HepG2 (cell line): Measurements from ENCODE around the gene COL4A2. TPM values are rescaled to one million over a fixed set of nuclear protein-coding genes. Genes with fewer than 3 reads are reported as not detected.

Experiments used
- ATAC-seq: fragments of 200-7000 bp; cut with Tn5 transposase; 3 replicates; pipeline ENCODE4 v1.9.1; 2020; ENCODE audit warnings: mild to moderate bottlenecking, moderate library complexity
- BruUV-seq: library from RNA; stranded (reverse); fragments of 400-500 nt; replicated peaks from 2 replicates; lab custom pipeline; 2021; lab: Mats Ljungman, UMichigan
- CTCF ChIA-PET: fragments of 300-600 bp; formaldehyde crosslinking; extraction: SDS; loops from one replicate; lab custom pipeline; 2021; ENCODE audit warnings: low total read pairs, inconsistent platforms, low intra/inter-chr PET ratio; lab: Yijun Ruan, JAX
- POLR2A ChIA-PET: fragments of 350-600 bp; sonication (Branson Sonifier 250); formaldehyde crosslinking; loops from one replicate; lab custom pipeline; 2020; ENCODE audit warnings: antibody characterized with exemption, inconsistent platforms; lab: Yijun Ruan, JAX
- DNase-seq: peaks from one replicate; pipeline ENCODE4 v3.0.0-alpha.2; 2015; ENCODE audit warnings: low spot score
- FAIRE-seq: peaks from 3 replicates; lab custom pipeline; 2011; peaks lifted over from hg19 to GRCh38; lab: Jason Lieb, UNC
- H2AFZ ChIP-seq: one replicate; pipeline ENCODE4 v1.6.1; 2011; ENCODE audit warnings: low read length, inconsistent platforms
- H3K27ac ChIP-seq: fragments of 300-600 bp; 3 replicates; pipeline ENCODE4 v1.8.0; 2011; ENCODE audit warnings: mixed run types, mild to moderate bottlenecking, mixed read lengths, low read length, inconsistent platforms; ENCODE audit not compliant: insufficient read depth; ENCODE audit errors: extremely low read length
- H3K27me3 ChIP-seq, 2 experiments: fragments of 200-600 bp in 1 of 2; 2 replicates in 1 of 2; 3 replicates in 1 of 2; pipeline versions ENCODE4 v1.6.0 to v1.8.0; 2011; ENCODE audit warnings: low read length in 2 of 2, mild to moderate bottlenecking in 2 of 2, moderate library complexity in 2 of 2, inconsistent platforms in 1 of 2; ENCODE audit not compliant: insufficient read depth in 2 of 2, control insufficient read depth in 1 of 2
- H3K36me3 ChIP-seq, 2 experiments: fragments of 200-600 bp in 1 of 2; replicated peaks in 1 of 2; 2 replicates in 1 of 2; 3 replicates in 1 of 2; pipeline versions ENCODE4 v1.5.1 to v1.8.0; 2011; ENCODE audit warnings: low read length in 2 of 2, inconsistent platforms in 1 of 2; ENCODE audit not compliant: insufficient read depth in 2 of 2, control insufficient read depth in 1 of 2
- H3K4me1 ChIP-seq: 2 replicates; pipeline ENCODE4 v1.5.1; 2012; ENCODE audit warnings: low read length, inconsistent platforms; ENCODE audit not compliant: insufficient read depth
- H3K4me2 ChIP-seq: 2 replicates; pipeline ENCODE4 v1.6.0; 2011; ENCODE audit warnings: low read depth, low read length, inconsistent platforms
- H3K4me3 ChIP-seq, 3 experiments: fragments of 200-600 bp in 1 of 3; sonication (generic), shearing (Covaris generic) in 1 of 3; replicated peaks in 1 of 3; 2 replicates each; pipeline ENCODE4 v1.5.1; 2011 to 2016; ENCODE audit warnings: low read length in 3 of 3, inconsistent platforms in 2 of 3, low read depth in 2 of 3, mild to moderate bottlenecking in 2 of 3, control low read depth in 1 of 3, mixed read lengths in 1 of 3; ENCODE audit not compliant: insufficient read depth in 1 of 3
- H3K79me2 ChIP-seq: one replicate; pipeline ENCODE4 v1.6.1; 2011; ENCODE audit warnings: low read length, inconsistent platforms; ENCODE audit not compliant: insufficient read depth
- H3K9ac ChIP-seq: 2 replicates; pipeline ENCODE4 v1.6.0; 2011; ENCODE audit warnings: mild to moderate bottlenecking, low read depth, low read length, inconsistent platforms; ENCODE audit not compliant: insufficient read depth
- H3K9me3 ChIP-seq: 2 replicates; pipeline ENCODE4 v1.5.1; 2012; ENCODE audit warnings: mild to moderate bottlenecking, low read length
- H4K20me1 ChIP-seq: 2 replicates; pipeline ENCODE4 v1.6.0; 2011; ENCODE audit warnings: inconsistent platforms, mild to moderate bottlenecking, low read length, moderate library complexity; ENCODE audit not compliant: insufficient read depth
- ATM ChIP-seq: fragments of 450-650 bp; IDR thresholded peaks from 2 replicates; pipeline ENCODE4 v1.7.1; 2017; ENCODE audit warnings: mild to moderate bottlenecking, borderline replicate concordance
- GATAD1 ChIP-seq: IDR thresholded peaks from 2 replicates; pipeline ENCODE4 v1.6.1; 2016; ENCODE audit warnings: missing genetic modification reagents, missing compliant biosample characterization
- PRMT3 ChIP-seq: sonication (generic); formaldehyde crosslinking; IDR thresholded peaks from 2 replicates; pipeline ENCODE4 v1.8.1; 2022; ENCODE audit warnings: low read depth, mild to moderate bottlenecking, moderate library complexity, missing genetic modification reagents, borderline replicate concordance
- STAT5B ChIP-seq: sonication (generic); formaldehyde crosslinking; IDR thresholded peaks from 2 replicates; pipeline ENCODE4 v1.4.0; 2020; ENCODE audit warnings: missing genetic modification reagents
- YEATS4 ChIP-seq: sonication (generic); formaldehyde crosslinking; IDR thresholded peaks from 2 replicates; pipeline ENCODE4 v1.4.0; 2020; ENCODE audit warnings: missing genetic modification reagents, borderline replicate concordance
- ZNF431 ChIP-seq: sonication (generic); formaldehyde crosslinking; IDR thresholded peaks from 2 replicates; pipeline ENCODE4 v1.9.0; 2022; ENCODE audit warnings: missing genetic modification reagents, low read depth, mild to moderate bottlenecking, borderline replicate concordance
- ZNF749 ChIP-seq: sonication (generic); formaldehyde crosslinking; IDR thresholded peaks from 2 replicates; pipeline ENCODE4 v1.8.0; 2022; ENCODE audit warnings: mild to moderate bottlenecking, missing genetic modification reagents, moderate library complexity, borderline replicate concordance
- ZNF83 ChIP-seq: sonication (generic); formaldehyde crosslinking; IDR thresholded peaks from 2 replicates; pipeline ENCODE4 v1.4.0; 2020; ENCODE audit warnings: missing genetic modification reagents, mild to moderate bottlenecking, borderline replicate concordance
- WGBS: methylation state at CpG from one replicate; pipeline ENCODE4 v1.1.6; 2017; ENCODE audit warnings: low lambda C conversion rate; 5-methylcytosine and 5-hydroxymethylcytosine counted together
- in situ Hi-C: cut with HindIII; loops from 2 replicates; pipeline ENCODE4 v1.10.0; 2017; ENCODE audit warnings: low pct_unique_long_range_greater_than_20kb; ENCODE audit not compliant: extremely low pct_ligation_motif_present
- intact Hi-C: fragments of 100-400 bp; cut with micrococcal nuclease; formaldehyde crosslinking; loops from one replicate; pipeline ENCODE4 v1.10.0; 2022; ENCODE audit not compliant: unreplicated experiment
- polyA plus RNA-seq, 8 experiments: library from polyadenylated mRNA; depleted of rRNA in 3 of 8; stranded (reverse) in 7 of 8; unstranded in 1 of 8; fragments of >200 nt; fragmentation: Illumina TruSeq in 4 of 8; extraction: Trizol in 4 of 8; gene quantifications; 2 replicates each; pipeline versions ENCODE4 v1.2.1 to v1.2.3, GENCODE V29; 2011 to 2016; ENCODE audit warnings: low read depth in 4 of 8, missing spikeins in 1 of 8, mixed read lengths in 1 of 8; ENCODE audit not compliant: insufficient read depth in 1 of 8
- total RNA-seq, 5 experiments: library from RNA; depleted of rRNA; stranded (reverse); fragments of >200 nt; fragmentation: Illumina TruSeq; extraction: Trizol; gene quantifications; 2 replicates each; pipeline ENCODE4 v1.2.3, GENCODE V29; 2016; ENCODE audit warnings: low read depth in 1 of 5
- TF ChIP-seq, protein P1 (sequence below): IDR thresholded peaks from 2 replicates; pipeline ENCODE4 v1.6.1; 2016; ENCODE audit warnings: mild to moderate bottlenecking
- TF ChIP-seq, protein P2 (sequence below): IDR thresholded peaks from 2 replicates; pipeline ENCODE4 v1.6.1; 2016; ENCODE audit warnings: low read depth
- TF ChIP-seq, protein P3 (sequence below): IDR thresholded peaks from 2 replicates; pipeline ENCODE4 v1.6.1; 2016; ENCODE audit warnings: low read depth, borderline replicate concordance
- TF ChIP-seq, protein P4 (sequence below): sonication (generic); formaldehyde crosslinking; IDR thresholded peaks from 2 replicates; pipeline ENCODE4 v1.4.0; 2020; ENCODE audit warnings: missing genetic modification reagents, mild to moderate bottlenecking, borderline replicate concordance

COL4A2 gene
- total and polyA plus RNA-seq, 2 of the 13 experiments (the other 11 are each of a cell fraction or from before 2014, with no cell fraction given), result 0.22 to 1.9 TPM

DNA sequence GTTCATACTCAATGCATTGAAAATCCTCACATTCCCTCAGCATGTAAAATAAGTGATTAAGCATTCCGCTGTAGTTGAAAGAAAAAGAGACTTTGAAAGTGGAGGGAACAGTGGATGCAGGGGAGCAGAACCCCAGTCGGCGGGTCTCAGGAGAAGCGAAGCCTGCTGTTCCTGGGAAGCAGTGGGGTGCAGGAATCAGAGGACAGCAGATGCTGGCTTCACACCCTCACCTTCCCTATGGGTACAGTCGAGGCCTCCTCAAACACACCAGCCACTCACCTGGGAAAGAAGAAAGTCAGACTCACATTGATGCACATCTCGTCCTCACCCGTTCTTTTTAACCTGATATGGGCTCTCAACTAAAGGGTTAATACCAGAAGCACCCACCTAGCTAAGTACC lies 38.2 kb downstream of the COL4A2 start:
- no peak overlapping the region for H3K9ac ChIP-seq
- BruUV-seq, result no TSS peak
- FAIRE-seq (no peak), ATAC-seq (no peak), DNase-seq (no peak)
- in situ Hi-C loops (no loop called here), intact Hi-C loops (no loop called here)
- WGBS, result 15% methylated on average over 7 of the region's 7 CpGs
- H3K4me3 ChIP-seq, result no peak overlapping the region
- H3K27me3 ChIP-seq, result peaks cover 5 to 60% of the 10 kb centered on the region in 2 experiments; a peak in 3 of 5 replicates
- no peaks in the 10 kb centered on the region for H4K20me1 ChIP-seq
- H3K4me1 ChIP-seq, result no peaks in the 10 kb centered on the region
- no peaks in the 10 kb centered on the region for H3K79me2 ChIP-seq
- CTCF ChIA-PET, result no interaction called here
- no peaks in the 10 kb centered on the region for H3K9me3 ChIP-seq
- H3K4me2 ChIP-seq, result no peak overlapping the region
- no peak for TF ChIP-seq ZNF83
- no peak for TF ChIP-seq YEATS4 (CRISPR knock-in tag)
- TF ChIP-seq ZNF431 (CRISPR knock-in tag), result no peak
- TF ChIP-seq STAT5B (CRISPR knock-in tag), result no peak
- TF ChIP-seq, protein P1, sequence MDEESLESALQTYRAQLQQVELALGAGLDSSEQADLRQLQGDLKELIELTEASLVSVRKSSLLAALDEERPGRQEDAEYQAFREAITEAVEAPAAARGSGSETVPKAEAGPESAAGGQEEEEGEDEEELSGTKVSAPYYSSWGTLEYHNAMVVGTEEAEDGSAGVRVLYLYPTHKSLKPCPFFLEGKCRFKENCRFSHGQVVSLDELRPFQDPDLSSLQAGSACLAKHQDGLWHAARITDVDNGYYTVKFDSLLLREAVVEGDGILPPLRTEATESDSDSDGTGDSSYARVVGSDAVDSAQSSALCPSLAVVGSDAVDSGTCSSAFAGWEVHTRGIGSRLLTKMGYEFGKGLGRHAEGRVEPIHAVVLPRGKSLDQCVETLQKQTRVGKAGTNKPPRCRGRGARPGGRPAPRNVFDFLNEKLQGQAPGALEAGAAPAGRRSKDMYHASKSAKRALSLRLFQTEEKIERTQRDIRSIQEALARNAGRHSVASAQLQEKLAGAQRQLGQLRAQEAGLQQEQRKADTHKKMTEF (CRISPR knock-in tag), result no peak
- TF ChIP-seq GATAD1, result no peak
- TF ChIP-seq, protein P2, sequence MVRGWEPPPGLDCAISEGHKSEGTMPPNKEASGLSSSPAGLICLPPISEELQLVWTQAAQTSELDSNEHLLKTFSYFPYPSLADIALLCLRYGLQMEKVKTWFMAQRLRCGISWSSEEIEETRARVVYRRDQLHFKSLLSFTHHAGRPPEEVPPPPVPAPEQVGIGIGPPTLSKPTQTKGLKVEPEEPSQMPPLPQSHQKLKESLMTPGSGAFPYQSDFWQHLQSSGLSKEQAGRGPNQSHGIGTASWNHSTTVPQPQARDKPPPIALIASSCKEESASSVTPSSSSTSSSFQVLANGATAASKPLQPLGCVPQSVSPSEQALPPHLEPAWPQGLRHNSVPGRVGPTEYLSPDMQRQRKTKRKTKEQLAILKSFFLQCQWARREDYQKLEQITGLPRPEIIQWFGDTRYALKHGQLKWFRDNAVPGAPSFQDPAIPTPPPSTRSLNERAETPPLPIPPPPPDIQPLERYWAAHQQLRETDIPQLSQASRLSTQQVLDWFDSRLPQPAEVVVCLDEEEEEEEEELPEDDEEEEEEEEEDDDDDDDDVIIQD, result no peak
- TF ChIP-seq, protein P3, sequence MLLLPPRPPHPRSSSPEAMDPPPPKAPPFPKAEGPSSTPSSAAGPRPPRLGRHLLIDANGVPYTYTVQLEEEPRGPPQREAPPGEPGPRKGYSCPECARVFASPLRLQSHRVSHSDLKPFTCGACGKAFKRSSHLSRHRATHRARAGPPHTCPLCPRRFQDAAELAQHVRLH, result no peak
- TF ChIP-seq, protein P4, sequence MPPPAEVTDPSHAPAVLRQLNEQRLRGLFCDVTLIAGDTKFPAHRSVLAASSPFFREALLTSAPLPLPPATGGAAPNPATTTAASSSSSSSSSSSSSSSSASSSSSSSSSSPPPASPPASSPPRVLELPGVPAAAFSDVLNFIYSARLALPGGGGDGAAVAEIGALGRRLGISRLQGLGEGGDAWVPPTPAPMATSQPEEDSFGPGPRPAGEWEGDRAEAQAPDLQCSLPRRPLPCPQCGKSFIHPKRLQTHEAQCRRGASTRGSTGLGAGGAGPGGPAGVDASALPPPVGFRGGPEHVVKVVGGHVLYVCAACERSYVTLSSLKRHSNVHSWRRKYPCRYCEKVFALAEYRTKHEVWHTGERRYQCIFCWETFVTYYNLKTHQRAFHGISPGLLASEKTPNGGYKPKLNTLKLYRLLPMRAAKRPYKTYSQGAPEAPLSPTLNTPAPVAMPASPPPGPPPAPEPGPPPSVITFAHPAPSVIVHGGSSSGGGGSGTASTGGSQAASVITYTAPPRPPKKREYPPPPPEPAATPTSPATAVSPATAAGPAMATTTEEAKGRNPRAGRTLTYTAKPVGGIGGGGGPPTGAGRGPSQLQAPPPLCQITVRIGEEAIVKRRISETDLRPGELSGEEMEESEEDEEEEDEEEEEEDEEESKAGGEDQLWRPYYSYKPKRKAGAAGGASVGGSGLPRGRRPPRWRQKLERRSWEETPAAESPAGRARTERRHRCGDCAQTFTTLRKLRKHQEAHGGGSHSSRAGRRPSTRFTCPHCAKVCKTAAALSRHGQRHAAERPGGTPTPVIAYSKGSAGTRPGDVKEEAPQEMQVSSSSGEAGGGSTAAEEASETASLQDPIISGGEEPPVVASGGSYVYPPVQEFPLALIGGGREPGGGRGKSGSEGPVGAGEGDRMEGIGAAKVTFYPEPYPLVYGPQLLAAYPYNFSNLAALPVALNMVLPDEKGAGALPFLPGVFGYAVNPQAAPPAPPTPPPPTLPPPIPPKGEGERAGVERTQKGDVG (CRISPR knock-in tag), result no peak
- no peak for TF ChIP-seq ATM
- TF ChIP-seq ZNF749 (CRISPR knock-in tag), result no peak
- no peak for TF ChIP-seq PRMT3 (CRISPR knock-in tag)
- H3K36me3 ChIP-seq, result no peaks in the 10 kb centered on the region
- POLR2A ChIA-PET, result no interaction called here
- H3K27ac ChIP-seq, result no peak overlapping the region
- no peak overlapping the region for H2AFZ ChIP-seq
